ENCODE measurements around the gene COPS9. TPM values are rescaled to one million over a fixed set of nuclear protein-coding genes. Genes with fewer than 3 reads are reported as not detected.

The COPS9 gene
- total and polyA plus RNA-seq, 10 of the 15 experiments (the other 5 are each of a cell fraction or from before 2014, with no cell fraction given), result 80.8 to 419 (median 213) TPM

DNA sequence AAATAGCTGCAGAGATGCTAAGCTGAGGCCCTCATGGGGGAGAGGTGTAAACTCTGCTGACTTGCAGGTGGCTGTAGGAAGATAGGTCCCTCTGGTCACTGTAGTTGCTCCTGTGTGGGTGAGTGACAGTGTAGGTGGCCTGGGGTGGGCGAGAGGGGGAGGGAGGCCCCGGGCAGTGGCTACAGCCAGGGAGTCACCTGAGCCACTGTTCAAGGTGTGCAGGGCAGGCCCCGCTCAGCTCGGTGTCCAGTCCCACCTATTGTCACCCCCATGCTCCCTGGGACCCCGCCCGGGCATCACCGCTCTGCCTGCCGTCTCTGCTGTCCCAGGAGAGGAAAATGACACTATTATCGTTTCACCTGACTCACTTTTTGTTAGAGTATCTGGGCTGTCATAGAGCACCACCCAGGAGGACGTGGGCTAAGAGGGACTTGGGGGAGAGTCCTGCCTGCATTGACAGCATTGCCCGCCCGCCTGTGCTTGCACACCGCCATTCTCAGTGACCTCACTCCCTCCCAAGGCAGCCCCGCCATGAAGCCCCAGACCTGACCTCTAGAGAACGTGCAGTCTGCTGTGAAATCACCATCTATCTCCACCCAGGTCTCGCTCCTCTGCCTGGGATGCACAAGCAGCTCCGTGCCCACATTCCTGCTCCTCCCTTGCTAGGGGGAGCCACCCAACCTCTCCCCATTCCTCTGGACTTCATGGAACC, 29.2 kb downstream of the COPS9 start:
- no TSS peak for BruUV-seq (replicated peaks)
- H3K4me2 ChIP-seq (ENCODE audit: control insufficient read depth, insufficient read depth), result no peak overlapping the region
- no peak for FAIRE-seq
- CTCF ChIA-PET, result no interaction called here
- no peak for ATAC-seq
- H2AFZ ChIP-seq (ENCODE audit: control insufficient read depth, low read depth, low read length), result no peak overlapping the region
- WGBS (ENCODE audit: insufficient coverage, insufficient replicate concordance, low lambda C conversion rate, missing lambda C conversion rate), result 33% methylated on average over 15 of the region's 17 CpGs
- no peaks in the 10 kb centered on the region for H4K20me1 ChIP-seq (ENCODE audit: control insufficient read depth, insufficient read depth)
- in situ Hi-C loops (cut with MboI), result no loop called here
- H3K79me2 ChIP-seq (ENCODE audit: control insufficient read depth, insufficient read depth, low read length), result no peaks in the 10 kb centered on the region
- no peak overlapping the region for H3K27ac ChIP-seq (ENCODE audit: control insufficient read depth, insufficient read depth)
- SMC1A ChIA-PET (ENCODE audit: uncharacterized antibody, unreplicated experiment), result interaction anchor here (1.0 kb wide), 1 partner anchor 45 kb away, joined by 3 read pairs; no protein-coding TSS in a partner anchor
- DNase-seq (ENCODE audit: low read depth, low spot score), result no peak
- H3K9me3 ChIP-seq (replicated peaks; ENCODE audit: control insufficient read depth, insufficient read depth, low read length), result no peaks in the 10 kb centered on the region
- H3K36me3 ChIP-seq (ENCODE audit: control insufficient read depth in 2 of 2, insufficient read depth in 2 of 2, low read length in 1 of 2), result no peaks in the 10 kb centered on the region
- H3K9ac ChIP-seq (ENCODE audit: control insufficient read depth, insufficient read depth, low read length), result no peak overlapping the region
- POLR2A ChIA-PET, result no interaction called here
- H3K27me3 ChIP-seq (replicated peaks in 1 of 2; ENCODE audit: control insufficient read depth in 2 of 2, insufficient read depth in 2 of 2, low read length in 1 of 2), result no peaks in the 10 kb centered on the region; a peak in 2 of 4 replicates
- RAD21 ChIA-PET (ENCODE audit: unreplicated experiment), result interaction anchor here (0.7 kb wide), 1 partner anchor 657 kb away, joined by 3 read pairs; no protein-coding TSS in a partner anchor
- intact Hi-C loops (cut with micrococcal nuclease; ENCODE audit: unreplicated experiment), result no loop called here
- no peaks in the 10 kb centered on the region for H3K4me1 ChIP-seq (ENCODE audit: control insufficient read depth, insufficient read depth, low read length)
- H3K4me3 ChIP-seq, result no peak overlapping the region
- TF ChIP-seq, protein P1, sequence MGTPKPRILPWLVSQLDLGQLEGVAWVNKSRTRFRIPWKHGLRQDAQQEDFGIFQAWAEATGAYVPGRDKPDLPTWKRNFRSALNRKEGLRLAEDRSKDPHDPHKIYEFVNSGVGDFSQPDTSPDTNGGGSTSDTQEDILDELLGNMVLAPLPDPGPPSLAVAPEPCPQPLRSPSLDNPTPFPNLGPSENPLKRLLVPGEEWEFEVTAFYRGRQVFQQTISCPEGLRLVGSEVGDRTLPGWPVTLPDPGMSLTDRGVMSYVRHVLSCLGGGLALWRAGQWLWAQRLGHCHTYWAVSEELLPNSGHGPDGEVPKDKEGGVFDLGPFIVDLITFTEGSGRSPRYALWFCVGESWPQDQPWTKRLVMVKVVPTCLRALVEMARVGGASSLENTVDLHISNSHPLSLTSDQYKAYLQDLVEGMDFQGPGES (IDR thresholded peaks at IDR 0.05), result no peak
- TF ChIP-seq LARP7 (IDR thresholded peaks at IDR 0.05) (no peak), FOS (IDR thresholded peaks at IDR 0.05; ENCODE audit: borderline replicate concordance, extremely low read depth, insufficient read length) (no peak), HDAC2 (IDR thresholded peaks at IDR 0.05) (no peak), MYB (IDR thresholded peaks at IDR 0.05; ENCODE audit: borderline replicate concordance, low read depth, low read length) (no peak), ZZZ3 (IDR thresholded peaks at IDR 0.05; ENCODE audit: control insufficient read depth, insufficient read length, low read depth) (no peak), GABPA (IDR thresholded peaks at IDR 0.05; ENCODE audit: low read depth) (no peak), YY1 (IDR thresholded peaks at IDR 0.05; ENCODE audit: low read depth, low read length) (no peak), POLR2A (IDR thresholded peaks at IDR 0.05; ENCODE audit: low read depth, low read length) (no peak), SPI1 (IDR thresholded peaks at IDR 0.05; ENCODE audit: borderline replicate concordance, insufficient read depth, low read depth, low read length) (no peak), TCF12 (IDR thresholded peaks at IDR 0.05; ENCODE audit: low read depth, low read length) (no peak), ZNF274 (IDR thresholded peaks at IDR 0.05; ENCODE audit: insufficient read depth, insufficient read length) (no peak), RB1 (IDR thresholded peaks at IDR 0.05; ENCODE audit: borderline replicate concordance) (no peak), SMAD5 (IDR thresholded peaks at IDR 0.05; ENCODE audit: low read depth) (no peak)
- TF ChIP-seq, protein P2, sequence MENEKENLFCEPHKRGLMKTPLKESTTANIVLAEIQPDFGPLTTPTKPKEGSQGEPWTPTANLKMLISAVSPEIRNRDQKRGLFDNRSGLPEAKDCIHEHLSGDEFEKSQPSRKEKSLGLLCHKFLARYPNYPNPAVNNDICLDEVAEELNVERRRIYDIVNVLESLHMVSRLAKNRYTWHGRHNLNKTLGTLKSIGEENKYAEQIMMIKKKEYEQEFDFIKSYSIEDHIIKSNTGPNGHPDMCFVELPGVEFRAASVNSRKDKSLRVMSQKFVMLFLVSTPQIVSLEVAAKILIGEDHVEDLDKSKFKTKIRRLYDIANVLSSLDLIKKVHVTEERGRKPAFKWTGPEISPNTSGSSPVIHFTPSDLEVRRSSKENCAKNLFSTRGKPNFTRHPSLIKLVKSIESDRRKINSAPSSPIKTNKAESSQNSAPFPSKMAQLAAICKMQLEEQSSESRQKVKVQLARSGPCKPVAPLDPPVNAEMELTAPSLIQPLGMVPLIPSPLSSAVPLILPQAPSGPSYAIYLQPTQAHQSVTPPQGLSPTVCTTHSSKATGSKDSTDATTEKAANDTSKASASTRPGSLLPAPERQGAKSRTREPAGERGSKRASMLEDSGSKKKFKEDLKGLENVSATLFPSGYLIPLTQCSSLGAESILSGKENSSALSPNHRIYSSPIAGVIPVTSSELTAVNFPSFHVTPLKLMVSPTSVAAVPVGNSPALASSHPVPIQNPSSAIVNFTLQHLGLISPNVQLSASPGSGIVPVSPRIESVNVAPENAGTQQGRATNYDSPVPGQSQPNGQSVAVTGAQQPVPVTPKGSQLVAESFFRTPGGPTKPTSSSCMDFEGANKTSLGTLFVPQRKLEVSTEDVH (IDR thresholded peaks at IDR 0.05; ENCODE audit: low read depth, partially characterized antibody), result no peak
- TF ChIP-seq, protein P3, sequence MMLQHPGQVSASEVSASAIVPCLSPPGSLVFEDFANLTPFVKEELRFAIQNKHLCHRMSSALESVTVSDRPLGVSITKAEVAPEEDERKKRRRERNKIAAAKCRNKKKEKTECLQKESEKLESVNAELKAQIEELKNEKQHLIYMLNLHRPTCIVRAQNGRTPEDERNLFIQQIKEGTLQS (IDR thresholded peaks at IDR 0.05; ENCODE audit: borderline replicate concordance, extremely low read depth, low read depth, low read length), result no peak
- TF ChIP-seq, protein P4, sequence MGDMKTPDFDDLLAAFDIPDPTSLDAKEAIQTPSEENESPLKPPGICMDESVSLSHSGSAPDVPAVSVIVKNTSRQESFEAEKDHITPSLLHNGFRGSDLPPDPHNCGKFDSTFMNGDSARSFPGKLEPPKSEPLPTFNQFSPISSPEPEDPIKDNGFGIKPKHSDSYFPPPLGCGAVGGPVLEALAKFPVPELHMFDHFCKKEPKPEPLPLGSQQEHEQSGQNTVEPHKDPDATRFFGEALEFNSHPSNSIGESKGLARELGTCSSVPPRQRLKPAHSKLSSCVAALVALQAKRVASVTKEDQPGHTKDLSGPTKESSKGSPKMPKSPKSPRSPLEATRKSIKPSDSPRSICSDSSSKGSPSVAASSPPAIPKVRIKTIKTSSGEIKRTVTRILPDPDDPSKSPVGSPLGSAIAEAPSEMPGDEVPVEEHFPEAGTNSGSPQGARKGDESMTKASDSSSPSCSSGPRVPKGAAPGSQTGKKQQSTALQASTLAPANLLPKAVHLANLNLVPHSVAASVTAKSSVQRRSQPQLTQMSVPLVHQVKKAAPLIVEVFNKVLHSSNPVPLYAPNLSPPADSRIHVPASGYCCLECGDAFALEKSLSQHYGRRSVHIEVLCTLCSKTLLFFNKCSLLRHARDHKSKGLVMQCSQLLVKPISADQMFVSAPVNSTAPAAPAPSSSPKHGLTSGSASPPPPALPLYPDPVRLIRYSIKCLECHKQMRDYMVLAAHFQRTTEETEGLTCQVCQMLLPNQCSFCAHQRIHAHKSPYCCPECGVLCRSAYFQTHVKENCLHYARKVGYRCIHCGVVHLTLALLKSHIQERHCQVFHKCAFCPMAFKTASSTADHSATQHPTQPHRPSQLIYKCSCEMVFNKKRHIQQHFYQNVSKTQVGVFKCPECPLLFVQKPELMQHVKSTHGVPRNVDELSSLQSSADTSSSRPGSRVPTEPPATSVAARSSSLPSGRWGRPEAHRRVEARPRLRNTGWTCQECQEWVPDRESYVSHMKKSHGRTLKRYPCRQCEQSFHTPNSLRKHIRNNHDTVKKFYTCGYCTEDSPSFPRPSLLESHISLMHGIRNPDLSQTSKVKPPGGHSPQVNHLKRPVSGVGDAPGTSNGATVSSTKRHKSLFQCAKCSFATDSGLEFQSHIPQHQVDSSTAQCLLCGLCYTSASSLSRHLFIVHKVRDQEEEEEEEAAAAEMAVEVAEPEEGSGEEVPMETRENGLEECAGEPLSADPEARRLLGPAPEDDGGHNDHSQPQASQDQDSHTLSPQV (IDR thresholded peaks at IDR 0.05), result no peak
